Left ventricle myocardium inferior (tissue), 1 donor: ENCODE measurements around the gene AGAP3. TPM values are rescaled to one million over a fixed set of nuclear protein-coding genes. Genes with fewer than 3 reads are reported as not detected.

Experiments used
- DNase-seq: peaks from one replicate; pipeline ENCODE4 v3.0.0-alpha.2; 2020
- H3K27ac ChIP-seq: fragments of 200-600 bp; replicated peaks from 2 replicates; pipeline ENCODE4 v1.8.0; 2021
- H3K27me3 ChIP-seq: fragments of 200-600 bp; 2 replicates; pipeline ENCODE4 v1.8.0; 2021; ENCODE audit warnings: low read depth
- H3K36me3 ChIP-seq: fragments of 200-600 bp; 2 replicates; pipeline ENCODE4 v1.8.0; 2021
- H3K4me1 ChIP-seq: fragments of 200-600 bp; 2 replicates; pipeline ENCODE4 v1.8.0; 2021
- H3K4me3 ChIP-seq: fragments of 200-600 bp; 2 replicates; pipeline ENCODE4 v1.8.0; 2021; ENCODE audit warnings: mild to moderate bottlenecking, moderate library complexity
- H3K9me3 ChIP-seq: fragments of 200-600 bp; replicated peaks from 2 replicates; pipeline ENCODE4 v1.8.0; 2021
- intact Hi-C: fragments of 100-400 bp; cut with micrococcal nuclease; formaldehyde crosslinking; loops from one replicate; pipeline ENCODE4 v1.11.0; 2022
- total RNA-seq: library from RNA; stranded (reverse); fragmentation: NEBNext Ultra II Directional; extraction: Animal tissue kit (Norgen Biotek cat#: 25700); gene quantifications from one replicate; pipeline ENCODE4 v1.2.1, GENCODE V29; 2021
- TF ChIP-seq, protein P1 (sequence below): fragments of 200-600 bp; IDR thresholded peaks from 2 replicates; pipeline ENCODE4 v1.8.0; 2021; ENCODE audit warnings: antibody characterized with exemption, mild to moderate bottlenecking, borderline replicate concordance
- donor health status: DM: no; HTN: yes; CAD: no; lungs with severe emphysema.

The AGAP3 gene
- total RNA-seq, 1 donor from 2014 or later: 51.0 TPM

DNA sequence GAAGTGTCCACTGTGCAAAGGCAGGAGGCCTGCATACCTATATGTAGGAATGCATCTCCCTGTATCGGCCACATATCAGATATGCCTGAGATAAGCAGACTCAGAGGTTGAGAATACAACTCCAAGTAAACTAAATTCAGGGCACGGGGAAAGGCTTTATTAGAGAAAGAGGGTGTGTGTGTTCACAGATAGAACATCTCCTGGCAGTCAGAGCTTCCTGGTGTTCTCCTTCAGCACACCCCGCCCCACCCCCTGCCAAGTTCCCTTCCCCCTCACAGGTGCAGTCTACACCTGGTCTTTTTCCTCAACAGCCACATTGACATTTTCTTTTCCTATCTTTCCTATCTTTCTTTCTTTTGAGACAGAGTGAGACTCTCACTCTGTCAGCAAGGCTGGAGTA is 64.1 kb downstream of the AGAP3 start:
- Histone ChIP-seq H3K27ac (no peak overlapping the region), H3K27me3 (peaks cover 45% of the 10 kb centered on the region), H3K4me1 (no peaks in the 10 kb centered on the region), H3K4me3 (no peak overlapping the region), H3K9me3 (no peaks in the 10 kb centered on the region), H3K36me3 (no peaks in the 10 kb centered on the region)
- DNase-seq: no peak
- TF ChIP-seq, protein P1, sequence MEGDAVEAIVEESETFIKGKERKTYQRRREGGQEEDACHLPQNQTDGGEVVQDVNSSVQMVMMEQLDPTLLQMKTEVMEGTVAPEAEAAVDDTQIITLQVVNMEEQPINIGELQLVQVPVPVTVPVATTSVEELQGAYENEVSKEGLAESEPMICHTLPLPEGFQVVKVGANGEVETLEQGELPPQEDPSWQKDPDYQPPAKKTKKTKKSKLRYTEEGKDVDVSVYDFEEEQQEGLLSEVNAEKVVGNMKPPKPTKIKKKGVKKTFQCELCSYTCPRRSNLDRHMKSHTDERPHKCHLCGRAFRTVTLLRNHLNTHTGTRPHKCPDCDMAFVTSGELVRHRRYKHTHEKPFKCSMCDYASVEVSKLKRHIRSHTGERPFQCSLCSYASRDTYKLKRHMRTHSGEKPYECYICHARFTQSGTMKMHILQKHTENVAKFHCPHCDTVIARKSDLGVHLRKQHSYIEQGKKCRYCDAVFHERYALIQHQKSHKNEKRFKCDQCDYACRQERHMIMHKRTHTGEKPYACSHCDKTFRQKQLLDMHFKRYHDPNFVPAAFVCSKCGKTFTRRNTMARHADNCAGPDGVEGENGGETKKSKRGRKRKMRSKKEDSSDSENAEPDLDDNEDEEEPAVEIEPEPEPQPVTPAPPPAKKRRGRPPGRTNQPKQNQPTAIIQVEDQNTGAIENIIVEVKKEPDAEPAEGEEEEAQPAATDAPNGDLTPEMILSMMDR: no peak
- intact Hi-C loops: no loop called here

DNA sequence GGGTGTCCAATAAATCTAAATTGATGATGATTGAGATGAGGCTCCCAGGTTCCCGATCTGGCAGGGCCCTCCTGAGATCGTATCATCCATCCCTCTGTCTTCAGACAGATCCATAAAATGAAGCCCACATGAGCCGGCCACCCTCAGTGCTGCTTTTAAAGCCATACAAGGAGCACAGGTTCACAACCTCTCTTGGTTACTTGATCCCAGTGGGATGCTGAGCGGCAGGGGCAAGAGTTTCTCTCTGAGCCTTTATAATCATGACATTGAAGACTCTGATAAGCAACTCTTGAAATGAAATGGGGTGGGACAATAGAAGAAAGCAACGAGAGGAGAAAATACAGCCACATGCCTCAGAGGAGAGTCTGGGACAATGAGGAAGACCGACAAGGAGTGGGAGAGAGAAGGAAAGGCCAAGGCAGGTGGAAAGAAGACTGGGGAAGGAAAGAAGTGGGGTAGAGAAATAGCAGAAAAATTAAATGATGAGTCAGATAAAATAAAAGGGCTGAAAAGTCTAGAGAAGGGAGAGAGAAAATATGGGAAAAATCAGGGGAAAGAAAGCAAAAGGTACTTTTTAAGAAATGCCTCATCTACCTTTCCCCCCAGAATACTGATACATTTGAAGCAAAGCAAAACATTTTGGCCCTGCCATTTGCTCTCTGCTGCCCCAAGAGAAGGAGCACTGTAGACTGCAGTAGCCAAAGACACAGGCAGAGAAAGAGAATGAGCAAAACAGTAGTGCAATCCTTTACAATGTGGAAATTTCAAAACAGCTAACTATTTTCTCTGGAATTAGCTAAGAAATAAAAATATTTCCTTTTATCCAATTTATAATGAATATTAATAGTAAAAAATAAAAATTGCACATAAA is 66.6 kb downstream of the AGAP3 start:
- DNase-seq: no peak
- H3K9me3 ChIP-seq: no peaks in the 10 kb centered on the region
- no peaks in the 10 kb centered on the region for H3K36me3 ChIP-seq
- TF ChIP-seq, protein P1: no peak
- no peaks in the 10 kb centered on the region for H3K4me1 ChIP-seq
- no peak overlapping the region for H3K27ac ChIP-seq
- H3K4me3 ChIP-seq: no peak overlapping the region
- intact Hi-C loops: no loop called here
- H3K27me3 ChIP-seq: peaks cover 55% of the 10 kb centered on the region

DNA sequence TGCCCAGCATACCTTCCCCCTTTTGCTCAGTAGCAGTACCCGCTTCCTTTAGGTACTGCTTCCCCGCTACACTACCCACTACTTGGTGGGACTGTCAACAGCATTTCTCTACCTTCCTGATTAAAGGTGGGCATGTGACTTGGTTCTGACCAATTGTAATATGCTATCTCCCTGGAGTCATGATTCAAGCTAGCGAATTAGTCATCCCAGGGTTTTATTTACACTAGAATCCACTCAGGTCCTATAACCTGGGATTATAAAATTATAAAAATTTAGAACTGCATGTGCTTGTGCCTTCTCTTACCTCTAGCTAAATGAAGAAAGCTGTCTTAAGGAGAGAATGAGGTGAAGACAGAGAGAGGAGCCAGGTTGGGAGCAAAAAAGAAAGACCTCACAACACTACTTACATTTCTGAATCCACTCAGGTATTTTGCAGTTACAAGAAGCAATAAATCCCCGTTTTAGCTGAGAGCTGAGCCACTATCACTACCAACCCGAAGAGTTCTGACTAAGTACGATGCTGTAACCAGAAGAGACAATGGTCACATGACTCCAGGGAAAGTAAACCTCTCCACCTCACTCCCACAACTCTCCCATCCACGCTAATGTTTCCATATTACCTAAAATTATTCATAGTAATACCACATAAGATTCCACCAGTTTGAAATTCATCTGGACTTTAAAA is 71.5 kb downstream of the AGAP3 start:
- no peak for DNase-seq

DNA sequence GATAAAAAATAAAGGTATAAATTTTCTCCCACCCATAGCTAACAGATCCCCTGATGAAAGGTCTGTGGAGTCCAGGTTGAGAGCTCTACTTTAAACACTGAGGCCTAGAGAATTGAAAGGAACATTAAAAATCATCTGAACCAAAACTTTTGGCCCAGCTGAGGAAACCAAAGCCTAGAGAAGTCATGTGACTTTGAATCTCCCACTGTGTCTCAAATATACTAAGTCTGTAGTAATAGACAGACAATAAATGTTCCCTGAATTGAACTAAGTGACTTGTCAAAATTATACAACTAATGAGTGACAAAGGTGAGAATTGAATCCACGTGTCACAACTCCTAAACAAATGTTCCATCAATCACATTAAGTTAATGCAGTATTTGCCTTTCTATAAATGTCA is 75.5 kb downstream of the AGAP3 start:
- Histone ChIP-seq H3K36me3 (no peaks in the 10 kb centered on the region), H3K9me3 (no peaks in the 10 kb centered on the region), H3K4me1 (peaks cover 2% of the 10 kb centered on the region), H3K27me3 (peaks cover 33% of the 10 kb centered on the region), H3K4me3 (no peak overlapping the region), H3K27ac (no peak overlapping the region)
- no peak for DNase-seq
- TF ChIP-seq, protein P1: no peak
- intact Hi-C loops: no loop called here

More for the DNA sequence above, 71.5 kb downstream of the AGAP3 start:
- Histone ChIP-seq H3K9me3 (no peaks in the 10 kb centered on the region), H3K4me1 (no peaks in the 10 kb centered on the region), H3K4me3 (no peak overlapping the region), H3K36me3 (no peaks in the 10 kb centered on the region), H3K27ac (no peak overlapping the region), H3K27me3 (peaks cover 47% of the 10 kb centered on the region)
- intact Hi-C loops: no loop called here
- TF ChIP-seq, protein P1: no peak

DNA sequence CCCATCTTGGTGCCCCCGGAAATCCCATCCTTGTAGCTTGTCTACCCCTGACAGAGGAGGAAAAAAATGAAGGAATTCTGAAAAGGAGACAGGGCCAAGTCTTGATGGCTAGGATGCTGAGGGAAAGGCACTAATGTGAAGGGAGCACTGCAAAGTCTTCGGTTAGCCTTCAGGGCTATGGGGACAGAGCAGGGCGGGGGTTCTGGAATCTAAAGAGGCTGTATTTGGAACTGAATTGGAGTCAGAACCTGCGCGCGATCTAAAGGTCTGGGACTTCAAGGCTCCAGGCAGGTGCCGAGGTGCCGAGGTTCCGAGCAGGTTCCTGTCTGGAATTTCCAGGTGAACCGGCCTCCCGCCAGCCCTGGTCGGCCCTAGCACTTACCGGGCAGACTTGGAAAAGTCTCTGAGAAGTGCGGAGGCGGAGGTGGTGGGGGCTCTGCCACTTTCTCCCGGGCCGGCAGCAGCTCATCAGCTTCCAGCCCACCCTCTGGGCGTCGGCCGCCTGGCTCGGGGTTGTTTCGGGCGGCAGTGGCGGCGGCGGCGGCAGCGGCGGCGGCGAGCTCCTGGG is 80.4 kb downstream of the AGAP3 start:
- peak overlapping the region; percentile 66 for H3K4me3 ChIP-seq
- H3K27ac ChIP-seq: no peak overlapping the region
- peaks cover 64% of the 10 kb centered on the region for H3K27me3 ChIP-seq
- H3K4me1 ChIP-seq: peaks cover 43% of the 10 kb centered on the region
- no peaks in the 10 kb centered on the region for H3K36me3 ChIP-seq
- intact Hi-C loops: no loop called here
- DNase-seq: no peak
- no peaks in the 10 kb centered on the region for H3K9me3 ChIP-seq
- TF ChIP-seq, protein P1: no peak
